NK-92 (cell line): ENCODE data around the gene RPS25.
"Not testable (repeated sequence)": the region's sequence is repeated elsewhere in the genome, so short reads cannot be mapped to it uniquely, and the experiment has no call there.

Source experiments
- DNase-seq: peaks from one replicate; lab custom pipeline; 2025; ENCODE audit not compliant: unreplicated experiment; lab: John Stamatoyannopoulos, UW

RPS25 gene

DNA sequence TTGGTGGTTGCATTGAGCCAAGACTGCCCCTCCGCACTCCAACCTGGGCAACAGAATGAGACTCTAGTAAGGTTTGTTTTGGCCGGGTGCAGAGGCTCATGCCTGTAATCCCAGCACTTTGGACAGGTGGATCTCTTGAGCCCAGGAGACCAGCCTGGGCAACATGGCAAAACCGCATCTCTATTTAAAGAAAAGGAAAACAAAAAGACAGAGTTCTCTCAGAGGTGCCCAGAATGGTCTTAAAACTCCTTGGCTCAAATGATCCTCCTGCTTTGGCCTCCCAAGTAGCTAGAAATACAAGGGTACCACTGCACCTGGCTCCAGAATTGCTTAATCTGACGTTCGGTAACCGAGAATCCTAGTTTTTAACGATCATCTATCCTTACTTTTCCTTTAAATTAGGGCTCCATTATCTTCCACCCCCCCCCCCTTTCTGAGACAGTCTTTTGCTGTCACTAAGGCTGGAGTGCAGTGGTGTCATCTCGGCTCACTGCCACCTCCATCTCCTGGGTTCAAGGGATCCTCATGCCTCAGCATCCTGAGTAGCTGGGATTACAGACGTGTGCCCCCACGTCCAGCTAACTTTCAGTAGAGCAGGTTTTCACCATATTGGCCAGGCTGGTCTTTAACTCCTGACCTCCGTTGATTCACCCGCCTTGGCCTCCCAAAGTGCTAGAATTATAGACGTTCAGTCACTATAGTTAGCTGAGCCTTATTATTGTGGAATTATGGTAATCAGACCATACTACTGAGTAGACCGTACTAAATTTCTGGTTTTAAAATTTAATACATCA is 1.7 kb downstream of the RPS25 start:
- no peak for DNase-seq

DNA sequence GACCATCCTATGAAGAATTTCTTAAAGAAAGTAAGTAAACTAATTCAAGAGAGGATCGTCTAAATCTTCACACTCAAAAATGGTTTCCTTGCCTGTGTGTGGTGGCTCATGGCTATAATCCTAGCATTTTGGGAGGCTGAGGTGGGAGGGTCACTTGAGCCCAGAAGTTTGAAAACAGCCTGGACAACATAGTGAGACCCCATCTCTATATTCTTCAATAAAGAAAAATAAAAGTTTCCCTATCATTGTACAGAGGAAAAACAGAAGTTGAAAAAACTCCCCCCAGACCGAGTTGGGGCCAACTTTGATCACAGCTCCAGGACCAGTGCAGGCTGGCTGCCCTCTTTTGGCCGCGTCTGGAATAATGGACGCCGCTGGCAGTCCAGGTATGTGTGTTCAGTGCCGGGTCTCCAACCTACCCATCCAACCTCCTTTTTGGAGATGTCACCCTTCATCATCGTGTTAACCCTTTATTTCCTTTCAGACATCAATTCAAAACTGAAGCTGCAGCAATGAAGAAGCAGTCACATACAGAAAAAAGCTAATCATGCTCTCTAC is 3.0 kb downstream of the RPS25 start:
- DNase-seq: no peak

DNA sequence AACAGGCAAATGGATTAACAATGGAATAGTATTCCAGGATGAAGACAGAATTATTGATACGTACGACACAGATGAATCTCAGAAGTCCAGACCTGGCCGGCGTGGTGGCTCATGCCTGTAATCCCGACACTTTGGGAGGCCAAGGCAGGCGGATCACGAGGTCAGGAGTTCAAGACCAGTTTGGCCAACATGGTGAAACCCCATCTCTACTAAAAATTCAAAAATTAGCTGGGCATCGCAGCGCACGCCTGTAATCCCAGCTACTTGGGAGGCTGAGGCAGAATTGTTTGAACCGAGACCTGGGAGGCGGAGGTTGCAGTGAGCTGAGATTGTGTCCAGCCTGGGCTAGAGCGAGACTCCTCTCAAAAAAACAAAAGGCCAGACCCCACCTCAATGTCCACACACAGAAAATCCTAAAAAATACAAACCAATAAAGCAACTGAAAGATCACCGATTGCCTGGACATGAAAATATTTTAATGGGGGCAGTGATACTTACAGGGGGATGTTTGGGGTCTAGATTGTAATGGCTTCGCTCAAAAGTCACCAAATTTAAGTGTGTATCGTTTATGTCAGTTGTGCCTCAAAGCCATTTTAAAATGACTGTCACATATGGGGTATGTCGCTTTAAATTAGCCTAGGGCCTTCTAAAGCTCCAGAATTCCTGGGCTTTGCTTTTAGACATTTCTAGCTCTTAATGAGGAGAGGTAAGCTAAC is 3.8 kb downstream of the RPS25 start:
- no peak for DNase-seq

DNA sequence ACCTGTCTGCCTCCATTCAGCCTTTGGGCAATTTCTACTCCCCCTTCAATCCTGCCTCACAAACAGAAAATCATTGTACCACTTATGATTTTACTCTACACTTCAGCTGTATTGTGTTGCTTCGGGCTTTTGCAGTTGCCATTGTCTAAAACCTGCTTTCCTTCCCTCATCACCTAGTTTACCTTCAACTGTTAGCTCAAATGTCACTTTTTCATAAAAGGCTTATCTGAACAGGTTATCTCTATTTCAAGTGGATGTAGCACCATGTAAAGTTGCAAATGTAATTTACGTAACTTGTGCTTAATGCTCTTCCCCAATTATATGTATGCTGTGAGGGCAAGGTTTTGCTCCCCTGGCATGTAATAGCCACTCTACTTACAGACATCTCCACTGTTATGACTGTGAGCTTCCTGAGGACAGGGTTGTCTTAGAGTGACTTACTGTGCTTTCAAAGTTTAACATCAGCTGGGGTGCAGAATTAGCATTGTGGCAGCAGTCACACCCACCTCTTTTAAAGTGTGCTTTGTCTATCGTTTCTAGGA is 5.4 kb downstream of the RPS25 start:
- DNase-seq: no peak

DNA sequence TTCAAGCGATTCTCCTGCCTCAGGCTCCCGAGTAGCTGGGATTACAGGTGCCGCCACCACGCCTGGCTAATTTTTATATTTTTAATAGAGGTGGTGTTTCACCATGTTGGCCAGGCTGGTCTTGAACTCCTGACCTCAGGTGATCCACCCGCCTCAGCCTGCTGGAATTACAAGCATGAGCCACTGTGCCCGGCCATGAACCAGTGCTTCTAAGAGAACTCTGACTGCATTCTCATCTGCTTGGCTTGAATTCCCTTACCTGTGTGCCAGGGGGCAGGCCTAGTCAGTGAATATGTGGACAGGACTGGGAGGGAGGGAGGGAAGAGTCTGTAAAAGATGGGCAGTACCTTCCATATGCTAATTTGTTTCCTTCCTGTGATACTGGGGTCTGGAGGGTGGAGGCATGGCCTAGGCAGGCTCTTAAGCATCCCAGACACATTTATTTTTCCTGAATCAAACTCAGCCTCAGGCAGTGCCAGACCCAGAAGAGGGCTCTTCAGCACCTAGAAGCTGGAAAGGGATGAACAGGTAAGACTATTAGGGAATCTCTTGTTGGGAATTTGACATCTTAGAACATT is 6.6 kb downstream of the RPS25 start:
- no peak for DNase-seq

DNA sequence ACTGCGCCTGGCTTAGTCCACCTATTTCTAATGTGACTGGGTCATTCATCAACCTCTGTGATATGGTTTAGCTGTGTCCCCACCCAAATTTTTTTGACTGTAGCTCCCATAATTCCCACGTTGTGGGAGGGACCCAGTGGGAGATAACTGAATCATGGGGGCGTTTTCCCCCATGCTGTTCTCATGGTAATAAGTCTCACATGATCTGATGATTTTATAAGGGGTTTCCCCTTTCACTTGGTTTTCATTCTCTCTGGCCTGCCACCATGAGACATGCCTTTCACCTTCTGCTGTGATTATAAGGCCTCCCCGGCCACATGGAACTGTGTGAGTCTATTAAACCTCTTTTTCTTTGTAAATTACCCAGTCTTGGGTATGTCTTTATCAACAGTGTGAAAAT is 11.5 kb downstream of the RPS25 start:
- DNase-seq: no peak

DNA sequence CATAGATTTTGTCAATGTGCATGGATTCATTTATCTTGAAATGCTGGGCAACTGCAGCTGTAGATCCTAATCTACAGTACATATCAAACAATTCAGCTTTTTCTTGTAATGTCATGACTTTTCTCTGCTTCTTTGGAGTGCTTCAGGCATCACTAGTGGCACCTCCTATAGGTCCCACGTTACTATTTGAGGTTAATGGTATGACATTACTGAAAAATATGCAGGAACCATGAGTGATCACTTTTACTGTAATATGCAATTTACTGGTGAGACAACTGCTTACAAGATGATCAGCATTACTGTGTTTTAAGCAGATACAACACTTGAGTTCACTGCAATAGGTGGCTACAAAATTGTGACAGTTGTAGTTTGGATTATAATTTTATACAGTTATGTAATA is 17.2 kb downstream of the RPS25 start:
- DNase-seq: no peak

DNA sequence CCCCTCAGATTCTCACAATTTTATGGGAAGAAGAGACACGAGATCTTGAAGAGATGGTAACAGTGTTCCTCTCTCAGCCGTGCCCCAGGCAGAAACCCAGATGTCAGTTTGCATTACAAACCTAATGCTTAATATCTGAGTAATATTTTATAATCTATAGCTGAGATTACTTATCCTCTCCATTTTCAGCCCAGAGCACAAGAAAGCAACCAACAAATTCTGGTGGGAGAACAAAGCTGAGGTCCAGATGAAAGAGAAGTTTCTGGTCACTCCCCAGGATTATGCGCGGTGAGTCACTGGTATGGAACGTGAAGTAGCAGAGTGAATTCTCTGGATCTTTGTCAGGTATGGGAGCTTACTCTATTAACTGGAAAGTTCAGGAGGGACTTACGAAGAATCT is 19.3 kb downstream of the RPS25 start:
- no peak for DNase-seq

DNA sequence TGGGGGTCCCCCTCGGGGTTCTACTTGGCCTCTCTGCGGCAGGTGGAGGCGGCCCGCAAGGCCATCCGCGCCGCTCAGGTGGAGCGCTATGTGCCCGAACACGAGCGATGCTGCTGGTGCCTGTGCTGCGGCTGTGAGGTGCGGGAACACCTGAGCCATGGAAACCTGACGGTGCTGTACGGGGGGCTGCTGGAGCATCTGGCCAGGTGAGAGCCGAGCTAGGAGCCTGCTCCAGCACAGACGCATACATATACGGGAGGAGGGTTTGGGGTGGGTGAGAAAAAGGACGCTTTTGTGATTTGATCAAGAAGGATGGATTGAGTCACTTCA is 19.8 kb downstream of the RPS25 start:
- no peak for DNase-seq

DNA sequence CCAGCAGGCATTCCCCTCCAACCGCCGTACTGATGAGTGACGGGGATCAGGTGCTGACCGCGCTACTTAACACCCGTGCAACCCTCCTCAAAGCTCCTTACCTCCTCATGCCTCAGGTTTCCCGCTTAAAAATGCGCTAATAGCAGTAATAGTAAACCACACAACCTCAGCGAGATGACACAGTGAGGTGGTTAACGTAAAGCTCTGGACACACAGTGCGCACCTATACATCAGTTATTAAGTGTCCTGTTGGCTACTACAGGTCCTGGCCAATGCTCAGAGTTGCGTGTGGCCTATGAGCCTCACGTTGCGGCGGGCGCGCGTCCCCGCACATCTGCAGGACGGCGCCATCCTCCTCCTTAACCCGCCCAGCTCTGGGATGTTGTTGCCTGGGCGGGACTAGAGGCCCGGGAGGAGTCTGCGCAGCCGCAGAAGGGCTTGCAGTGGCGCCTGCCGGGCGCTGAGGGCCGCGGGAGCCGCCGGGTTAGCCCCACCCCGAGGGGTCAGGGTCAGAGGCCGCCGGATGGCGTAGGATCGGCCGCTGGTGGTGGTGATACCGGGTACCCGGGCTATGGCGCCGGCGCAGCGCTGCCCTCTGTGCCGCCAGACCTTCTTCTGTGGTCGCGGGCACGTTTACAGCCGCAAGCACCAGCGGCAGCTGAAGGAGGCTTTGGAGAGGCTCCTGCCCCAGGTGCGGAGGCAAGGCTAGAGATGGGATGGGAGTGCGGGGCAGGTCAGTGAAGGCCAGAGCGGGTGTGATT is 20.3 kb downstream of the RPS25 start, which contains the start of gene CENATAC:
Gene CENATAC (plus strand): TSS at position 512 of the 761 bp plus-strand sequence. CDS start 60 bp downstream, at position 572.
- peak; percentile 61 for DNase-seq

DNA sequence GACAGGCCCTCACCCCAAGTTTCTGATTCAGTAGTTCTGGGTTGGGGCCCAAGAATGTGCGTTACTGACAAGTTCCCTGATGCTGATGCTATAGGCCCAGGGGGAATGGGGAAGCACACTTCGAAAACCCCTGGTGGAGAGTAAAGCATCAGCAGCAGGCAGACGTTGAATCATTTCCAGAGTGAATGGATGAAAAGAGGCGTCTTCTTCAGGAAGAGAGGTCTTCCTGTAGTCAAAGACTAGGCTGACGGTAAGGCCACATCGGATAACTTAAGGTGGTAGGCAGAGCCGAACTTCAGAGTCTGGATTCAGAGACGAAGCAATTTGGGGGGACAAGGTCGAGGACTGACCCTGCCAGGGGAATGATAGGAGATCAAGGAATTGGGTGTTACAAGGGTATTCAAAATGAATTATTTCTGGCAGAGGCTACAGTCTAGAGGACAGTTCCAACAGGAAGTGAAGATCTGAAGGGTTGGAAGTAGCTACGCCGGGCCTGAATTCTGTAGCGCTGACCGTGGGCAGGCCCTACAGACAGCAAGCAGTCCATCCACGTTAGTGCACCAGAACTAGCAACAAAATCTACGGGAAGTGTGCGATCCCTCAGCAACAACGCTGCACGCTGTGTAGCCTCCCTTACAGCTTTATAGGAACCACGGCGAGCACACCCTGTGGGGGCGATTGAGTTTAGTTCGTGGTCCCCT is 21.1 kb downstream of the RPS25 start:
- no peak for DNase-seq

DNA sequence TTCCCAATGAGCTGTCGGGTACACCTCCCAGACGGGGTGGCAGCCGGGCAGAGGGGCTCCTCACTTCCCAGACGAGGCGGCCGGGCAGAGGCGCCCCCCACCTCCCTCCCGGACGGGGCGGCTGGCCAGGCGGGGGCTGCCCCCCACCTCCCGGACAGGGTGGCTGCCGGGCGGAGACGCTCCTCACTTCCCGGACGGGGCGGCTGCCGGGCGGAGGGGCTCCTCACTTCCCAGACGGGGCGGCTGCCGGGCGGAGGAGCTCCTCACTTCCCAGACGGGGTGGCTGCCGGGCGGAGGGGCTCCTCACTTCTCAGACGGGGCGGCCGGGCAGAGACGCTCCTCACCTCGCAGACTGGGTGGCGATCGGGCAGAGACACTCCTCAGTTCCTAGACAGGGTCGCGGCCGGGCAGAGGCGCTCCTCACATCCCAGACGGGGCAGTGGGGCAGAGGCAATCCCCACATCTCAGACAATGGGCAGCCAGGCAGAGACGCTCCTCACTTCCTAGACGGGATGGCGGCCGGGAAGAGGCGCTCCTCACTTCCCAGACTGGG is 26.6 kb downstream of the RPS25 start:
- not testable (repeated sequence) for DNase-seq

DNA sequence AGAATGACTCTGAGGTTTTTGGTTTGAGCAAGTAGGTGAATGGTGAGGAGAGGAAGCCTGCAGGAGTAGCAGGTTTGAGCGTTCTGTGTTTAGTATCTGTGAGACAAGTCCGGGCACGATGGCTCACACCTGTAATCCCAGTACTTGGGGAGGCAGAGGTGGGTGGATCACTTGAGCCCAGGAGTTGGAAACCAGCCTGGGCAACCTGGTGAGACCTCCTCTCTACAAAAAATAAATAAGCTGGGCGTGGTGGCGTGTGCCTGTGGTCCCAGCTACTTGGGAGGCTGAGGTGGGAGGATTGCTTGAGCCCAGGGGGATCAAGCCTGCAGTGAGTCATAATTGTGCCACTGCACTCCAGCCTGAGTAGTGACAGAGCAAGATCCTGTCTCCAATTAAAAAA is 29.9 kb downstream of the RPS25 start:
- DNase-seq: no peak

DNA sequence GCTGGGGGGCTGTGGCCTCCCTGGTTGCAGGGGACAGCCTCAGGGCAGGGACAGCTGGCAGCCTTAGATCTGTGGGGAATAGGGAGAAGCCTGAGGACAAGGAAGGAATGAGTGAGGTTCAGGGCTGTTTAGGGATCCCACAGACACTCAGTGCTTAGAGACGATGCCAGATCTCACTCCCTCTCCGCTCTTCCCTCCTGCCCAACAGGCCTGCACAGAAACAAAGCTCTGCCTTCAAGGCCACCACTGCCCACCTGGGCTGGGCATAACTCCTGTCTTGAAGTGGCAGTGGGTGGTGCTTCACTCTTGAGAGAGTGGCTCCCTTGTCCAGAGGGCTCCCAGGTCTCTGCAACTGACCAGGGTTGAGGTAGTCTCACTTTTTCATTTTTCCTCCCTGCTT is 33.3 kb downstream of the RPS25 start:
- no peak for DNase-seq

DNA sequence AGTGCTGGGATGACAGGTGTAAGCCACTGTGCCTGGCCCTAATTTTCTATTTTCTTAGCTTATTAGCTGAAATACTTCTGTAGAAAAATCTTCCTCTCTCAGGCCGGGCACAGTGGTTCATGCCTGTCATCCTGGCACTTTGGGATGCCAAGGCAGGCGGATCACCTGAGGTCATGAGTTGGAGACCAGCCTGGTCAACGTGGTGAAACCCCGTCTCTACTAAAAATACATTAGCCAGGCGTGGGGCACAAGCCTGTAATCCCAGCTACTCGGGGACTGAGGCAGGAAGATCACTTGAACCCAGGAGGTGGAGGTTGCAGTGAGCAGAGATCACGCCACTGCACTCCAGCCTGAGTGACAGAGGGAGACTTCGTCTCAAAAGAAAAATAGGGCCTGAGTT is 33.8 kb downstream of the RPS25 start:
- not testable (repeated sequence) for DNase-seq

DNA sequence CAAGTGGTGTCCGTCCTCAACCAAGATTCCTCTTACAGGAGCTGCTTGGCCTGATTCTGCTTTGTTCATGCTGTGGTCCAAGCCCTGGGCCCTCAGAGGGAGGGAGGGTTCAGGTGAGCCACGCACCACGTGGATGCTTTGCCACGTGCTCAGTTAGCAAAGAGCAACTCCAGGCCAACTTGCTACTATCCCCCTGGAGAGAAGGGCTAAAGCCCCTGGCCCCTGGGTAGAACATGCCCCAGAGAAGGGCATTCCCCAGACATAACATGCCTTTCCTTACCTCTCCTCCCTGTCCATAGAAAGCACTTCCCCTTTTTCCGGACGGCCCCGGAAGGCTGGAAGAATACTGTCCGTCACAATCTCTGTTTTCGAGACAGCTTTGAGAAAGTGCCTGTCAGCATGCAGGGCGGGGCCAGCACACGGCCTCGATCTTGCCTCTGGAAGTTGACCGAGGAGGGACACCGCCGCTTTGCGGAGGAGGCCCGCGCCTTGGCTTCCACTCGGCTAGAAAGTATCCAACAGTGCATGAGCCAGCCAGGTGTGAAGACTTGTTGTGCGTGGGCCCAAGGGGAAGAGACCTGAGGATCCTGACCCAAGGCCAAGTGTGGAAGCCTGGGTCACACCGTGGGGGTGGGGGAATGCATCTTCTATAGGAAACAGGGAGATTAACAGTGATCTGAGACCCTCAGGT is 37.8 kb downstream of the RPS25 start:
- DNase-seq: no peak

DNA sequence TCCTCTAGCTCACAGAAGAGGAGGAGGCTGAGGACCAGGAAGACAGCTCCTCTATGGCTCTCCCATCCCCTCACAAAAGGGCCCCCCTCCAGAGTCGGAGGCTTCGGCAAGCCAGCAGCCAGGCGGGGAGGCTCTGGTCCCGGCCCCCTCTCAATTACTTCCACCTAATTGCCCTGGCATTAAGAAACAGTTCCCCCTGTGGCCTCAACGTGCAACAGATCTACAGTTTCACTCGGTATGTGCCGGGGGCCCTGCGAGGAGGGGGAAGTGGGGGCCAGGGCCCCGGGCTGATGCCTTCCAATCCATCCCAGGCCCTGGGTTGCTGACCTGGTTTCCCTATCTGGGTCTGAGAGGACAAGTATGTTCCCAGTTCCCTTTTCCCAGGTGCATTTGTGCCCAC is 38.7 kb downstream of the RPS25 start:
- DNase-seq: no peak

DNA sequence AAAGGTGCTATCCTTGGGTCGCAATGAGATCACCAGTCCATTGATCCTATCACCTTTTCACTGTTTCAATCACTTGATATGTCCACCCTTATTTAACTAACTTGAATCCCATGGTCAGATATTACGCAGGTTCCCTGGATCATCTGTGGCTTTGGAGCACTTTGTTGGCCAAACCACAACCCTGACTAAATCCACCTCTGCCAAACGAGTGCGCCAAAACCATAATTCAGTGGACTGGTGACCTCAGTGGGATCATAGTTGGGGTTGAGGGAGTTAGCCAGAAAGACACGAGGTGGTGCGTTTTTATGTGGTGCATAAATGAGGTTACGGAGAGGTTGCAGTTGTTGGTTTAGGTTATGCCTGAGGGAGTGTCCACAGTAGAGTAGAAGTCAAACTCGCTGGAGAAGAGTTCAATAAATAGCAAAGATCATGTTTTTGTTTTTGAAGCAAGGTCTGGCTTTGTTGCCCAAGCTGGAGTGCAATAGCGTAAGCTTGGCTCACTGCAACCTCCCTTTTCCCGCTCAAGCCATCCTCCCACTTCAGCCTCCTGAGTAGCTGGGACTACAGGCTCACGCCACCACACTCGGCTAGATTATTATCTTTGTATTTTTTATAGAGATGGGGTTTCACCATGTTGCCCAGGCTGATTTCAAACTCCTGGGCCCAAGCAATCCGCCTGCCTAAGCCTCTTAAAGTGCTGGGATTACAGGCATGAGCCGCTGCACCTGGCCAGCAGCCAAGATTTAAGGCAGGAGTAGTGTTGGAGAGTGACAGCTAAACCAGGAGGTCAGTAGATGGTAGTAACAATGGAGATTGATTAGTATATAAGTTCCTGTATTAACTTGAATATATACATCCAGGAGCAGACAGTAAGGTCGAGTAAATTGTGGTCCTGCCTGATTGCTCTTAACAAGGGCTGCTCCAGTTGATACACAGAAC is 42.1 kb downstream of the RPS25 start:
- no peak for DNase-seq
